Stimulated activated CD4-positive, alpha-beta T cell treated with anti-CD3 and anti-CD28 coated beads, TNF-alpha, amount 100 ng/mL, for 24 hours (primary cell): Measurements from ENCODE around the gene SLC24A3.
A peak's percentile ranks its signal among the peaks of the same experiment; 100 is the strongest.

Experiments
- DNase-seq, 3 experiments: peaks; one replicate each; pipeline ENCODE4 v3.0.0-alpha.2; 2020; ENCODE audit warnings: low read depth in 3 of 3

The SLC24A3 gene

DNA sequence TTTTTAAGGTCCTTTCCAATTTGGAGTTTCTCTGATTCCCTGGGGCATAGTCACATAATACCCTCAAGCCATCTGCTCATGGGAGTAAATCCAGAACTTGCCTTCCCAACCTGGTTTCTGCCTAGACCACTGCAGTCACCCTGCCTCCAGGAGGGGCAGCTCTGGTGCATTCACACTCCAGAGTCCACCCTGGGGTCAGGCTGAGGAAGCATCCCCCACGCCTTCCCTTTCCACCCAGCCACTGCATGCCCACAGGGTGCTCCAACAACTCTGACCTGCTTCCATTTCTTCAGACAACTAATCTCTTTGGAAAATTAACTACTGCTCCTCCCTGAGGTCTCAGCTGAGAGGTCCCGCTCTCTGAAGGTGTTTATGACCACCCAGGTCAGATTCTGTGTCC lies 334.2 kb downstream of the SLC24A3 start:
- no peak for DNase-seq

DNA sequence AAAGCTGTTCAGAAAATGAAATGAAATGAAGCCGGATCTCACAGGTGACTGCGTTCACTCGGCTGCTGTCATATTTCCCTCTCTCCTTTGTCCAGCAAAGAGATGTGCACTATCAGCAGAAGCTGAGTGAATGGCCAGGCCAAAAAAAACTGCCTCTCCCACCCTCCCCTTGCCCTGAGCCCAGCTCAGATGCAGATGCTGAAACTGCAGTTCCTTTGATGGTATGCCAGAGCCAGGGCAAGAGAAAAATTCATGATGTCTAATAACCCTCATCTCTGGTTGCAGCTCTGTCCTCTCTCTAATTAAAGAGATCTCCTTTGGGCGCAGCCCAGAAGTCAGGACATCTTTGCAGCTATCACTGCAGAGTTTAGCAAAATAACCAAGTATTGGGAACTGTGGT lies 335.1 kb downstream of the SLC24A3 start:
- DNase-seq = no peak

DNA sequence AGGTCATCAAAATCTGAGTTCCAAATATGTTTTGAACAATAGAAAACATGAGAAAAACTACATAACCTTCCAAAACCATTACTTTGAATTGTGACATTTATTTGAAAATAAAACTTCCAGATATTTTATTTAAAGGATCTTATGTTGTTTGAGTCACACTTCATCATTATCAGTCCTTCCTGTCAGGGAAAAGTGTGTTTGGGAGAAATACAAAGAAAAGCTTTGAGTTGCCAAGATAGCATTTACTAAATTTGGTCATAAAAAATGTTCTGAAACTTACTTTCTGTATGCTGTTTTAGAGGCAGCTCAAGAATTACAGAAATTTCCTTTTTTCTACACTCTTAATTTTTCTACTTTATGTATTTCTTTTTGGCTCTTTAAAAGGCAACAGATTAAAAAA lies 337.5 kb downstream of the SLC24A3 start:
- no peak for DNase-seq

DNA sequence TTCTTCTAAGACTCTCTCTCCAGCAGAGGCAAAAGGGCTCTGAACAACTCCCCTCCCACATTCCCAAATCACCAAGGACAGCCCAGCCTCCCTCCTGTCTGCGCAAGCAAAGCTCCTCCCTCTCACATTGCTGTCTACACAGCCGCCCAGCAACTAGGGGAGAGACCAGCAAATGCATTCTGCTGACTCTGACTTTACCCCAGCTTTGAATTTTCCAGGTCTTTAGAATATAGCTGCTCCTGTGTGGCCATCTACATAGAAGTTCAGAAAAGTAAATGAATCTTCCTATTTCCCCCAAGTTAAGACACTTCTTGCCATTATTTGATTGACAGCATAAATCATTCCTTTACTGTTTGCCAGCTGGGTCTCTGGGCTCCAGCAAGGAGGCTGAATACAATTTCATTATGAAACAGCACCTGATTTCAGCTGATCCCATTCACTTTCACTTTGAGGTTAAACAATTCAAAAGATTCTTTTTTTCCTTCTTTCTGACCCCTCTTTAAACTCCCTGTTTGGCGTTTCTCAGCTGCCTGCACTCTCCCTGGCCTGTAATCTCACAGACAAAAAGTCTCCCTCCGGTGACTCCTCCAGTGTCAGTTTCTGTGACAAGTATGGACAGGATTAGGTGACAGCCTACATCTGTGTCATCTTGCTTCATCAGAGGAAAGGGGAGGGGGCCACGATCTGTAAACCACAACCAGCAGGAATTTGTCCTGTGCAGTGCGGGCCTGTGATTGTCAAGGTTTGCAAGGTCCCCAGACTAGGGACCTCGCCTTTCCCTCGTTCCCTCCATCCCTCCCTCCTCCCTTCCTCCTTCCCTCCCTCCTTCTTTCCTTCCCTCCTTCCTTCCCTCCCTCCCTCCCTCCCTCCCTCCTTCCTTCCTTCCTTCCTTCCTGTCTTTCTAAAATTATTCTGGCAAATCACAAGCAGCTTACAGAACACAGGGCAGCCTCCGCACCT lies 340.1 kb downstream of the SLC24A3 start:
- DNase-seq = no peak

DNA sequence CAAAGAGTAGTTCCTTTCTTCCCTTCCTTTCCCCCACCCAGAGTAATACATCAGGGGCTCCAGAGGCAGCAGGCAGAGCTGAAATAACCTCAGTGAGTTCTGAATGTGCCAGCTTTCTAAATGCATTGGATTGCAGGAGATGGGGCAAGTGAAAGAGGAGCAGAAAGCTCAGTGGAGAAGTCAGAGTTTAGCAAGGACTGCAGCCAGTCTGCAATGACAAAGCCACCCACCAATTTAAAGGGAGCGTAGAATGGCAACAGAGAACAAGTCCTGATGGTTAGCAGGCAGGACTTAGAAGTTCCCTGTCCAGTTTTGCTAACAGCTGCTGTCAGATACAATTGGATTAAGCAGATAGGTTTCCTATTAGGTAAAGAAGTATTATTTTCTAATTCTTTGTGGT lies 342.2 kb downstream of the SLC24A3 start:
- DNase-seq = no peak

DNA sequence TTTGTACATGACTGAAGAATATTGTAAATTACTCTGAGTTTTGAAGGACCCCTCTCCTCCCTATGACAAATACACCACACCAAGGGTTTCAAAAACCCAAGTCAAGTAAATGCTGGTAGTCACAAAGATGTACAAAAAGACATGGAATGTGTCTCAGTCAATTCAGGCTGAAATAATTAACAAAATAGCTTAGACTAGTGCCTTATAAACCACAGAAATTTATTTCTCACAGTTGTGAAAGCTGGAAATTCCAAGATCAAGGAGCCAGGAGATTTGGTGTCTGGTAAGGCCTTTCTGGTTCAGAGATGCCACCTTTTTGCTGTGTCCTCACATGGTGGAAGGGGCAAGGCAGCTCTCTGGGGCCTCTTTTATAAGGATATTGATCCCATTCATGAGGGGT lies 343.3 kb downstream of the SLC24A3 start:
- no peak for DNase-seq

DNA sequence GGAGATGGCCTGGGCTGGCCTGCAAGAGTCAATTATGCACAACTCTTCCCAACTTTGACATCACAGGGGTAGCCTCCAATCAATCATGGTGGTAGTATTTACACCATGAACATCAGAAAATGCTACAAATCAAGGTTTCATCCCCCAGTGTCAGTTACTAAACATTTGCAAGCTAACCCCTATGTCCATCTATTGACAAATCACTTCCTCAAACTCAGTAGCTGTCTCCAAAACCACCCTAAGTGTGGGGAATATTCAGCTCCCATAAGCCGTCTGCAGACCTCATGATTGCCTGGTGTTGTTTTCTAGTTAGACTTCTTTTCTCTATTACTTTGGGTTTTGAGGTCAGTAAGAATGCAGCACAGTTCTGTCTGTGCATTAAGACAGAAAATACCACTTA lies 344.8 kb downstream of the SLC24A3 start:
- DNase-seq = no peak

DNA sequence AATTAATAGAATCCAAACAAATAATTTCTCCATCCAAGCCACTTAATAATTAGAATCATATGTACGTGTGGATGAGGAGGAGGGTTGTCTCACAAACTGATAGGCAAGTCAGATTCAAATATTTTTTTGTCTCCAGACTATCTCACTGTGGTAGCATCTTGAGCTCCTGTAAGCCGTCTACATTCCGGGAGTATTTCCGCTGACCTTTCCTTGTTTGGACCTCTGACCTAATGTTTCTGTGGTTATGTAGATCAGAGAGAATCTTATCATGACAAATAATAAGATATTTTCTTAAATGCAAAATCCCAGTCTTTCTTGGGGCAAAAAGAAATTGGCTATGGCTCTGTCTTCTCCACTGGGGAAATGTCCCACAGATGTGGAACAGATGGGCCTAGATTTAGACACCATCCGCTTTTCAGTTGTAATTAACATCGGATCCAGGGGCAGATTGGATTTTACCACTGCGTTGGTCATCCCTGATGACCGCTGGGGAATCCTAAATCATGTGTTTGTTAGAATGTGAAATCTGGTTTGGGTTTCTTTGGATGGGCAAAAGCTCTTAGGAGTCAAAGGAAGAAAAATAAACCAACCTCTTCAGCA lies 348.5 kb downstream of the SLC24A3 start:
- DNase-seq = no peak

DNA sequence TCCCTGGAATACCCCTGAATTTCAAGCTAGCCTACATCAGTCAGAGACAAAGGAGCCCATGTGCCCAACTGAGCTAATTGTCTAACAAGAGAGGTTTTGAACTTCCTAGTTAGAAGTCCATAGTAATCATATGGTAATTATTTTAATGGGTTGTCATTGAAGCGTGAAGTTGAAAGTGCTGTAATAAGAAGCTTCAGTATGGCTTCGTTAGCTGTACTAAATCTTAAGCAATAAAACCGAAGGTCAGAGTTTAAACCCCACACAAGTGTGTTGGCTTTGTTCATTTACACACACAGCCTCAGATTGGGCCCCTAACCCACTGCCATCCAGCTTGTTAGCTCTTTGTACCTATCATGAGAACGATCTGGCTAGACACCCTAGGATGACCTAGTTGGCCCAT lies 350.0 kb downstream of the SLC24A3 start:
- DNase-seq = no peak

DNA sequence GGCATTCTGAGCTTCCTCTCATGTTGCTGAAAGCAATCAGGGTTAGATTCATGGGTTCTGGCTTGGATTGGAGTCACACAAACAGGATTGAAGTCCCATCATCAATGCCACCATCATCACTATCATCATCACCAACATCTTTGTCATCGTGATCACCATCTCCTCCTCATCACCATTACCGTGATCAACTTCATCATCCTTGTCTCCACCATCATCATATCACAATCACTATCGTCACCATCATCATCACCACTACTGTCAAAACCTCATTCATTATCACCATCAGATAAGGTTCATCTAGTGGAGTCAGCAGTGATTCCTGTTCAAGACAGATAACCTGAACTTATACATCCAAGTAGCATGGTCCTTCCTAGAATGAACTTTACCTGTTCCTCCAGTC lies 351.8 kb downstream of the SLC24A3 start:
- DNase-seq = no peak

DNA sequence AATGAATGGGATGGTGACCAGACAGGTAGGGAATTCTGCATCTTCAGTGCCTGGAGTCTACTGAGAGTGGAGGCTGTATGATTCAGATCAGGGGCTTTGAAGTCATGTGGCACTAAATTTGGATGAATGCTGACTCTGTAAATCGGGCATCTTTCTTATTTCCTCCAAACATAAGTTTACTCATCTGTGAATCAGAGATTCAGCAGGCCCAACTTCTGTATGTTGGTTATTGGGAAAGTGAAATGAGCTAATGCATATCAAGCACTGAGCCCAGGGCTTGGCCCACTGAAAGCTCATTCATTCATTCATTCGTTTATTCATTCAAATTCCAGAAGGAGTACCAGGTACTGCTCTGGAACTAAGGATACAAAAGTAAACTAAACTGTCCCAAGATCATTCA lies 353.3 kb downstream of the SLC24A3 start:
- DNase-seq = no peak

DNA sequence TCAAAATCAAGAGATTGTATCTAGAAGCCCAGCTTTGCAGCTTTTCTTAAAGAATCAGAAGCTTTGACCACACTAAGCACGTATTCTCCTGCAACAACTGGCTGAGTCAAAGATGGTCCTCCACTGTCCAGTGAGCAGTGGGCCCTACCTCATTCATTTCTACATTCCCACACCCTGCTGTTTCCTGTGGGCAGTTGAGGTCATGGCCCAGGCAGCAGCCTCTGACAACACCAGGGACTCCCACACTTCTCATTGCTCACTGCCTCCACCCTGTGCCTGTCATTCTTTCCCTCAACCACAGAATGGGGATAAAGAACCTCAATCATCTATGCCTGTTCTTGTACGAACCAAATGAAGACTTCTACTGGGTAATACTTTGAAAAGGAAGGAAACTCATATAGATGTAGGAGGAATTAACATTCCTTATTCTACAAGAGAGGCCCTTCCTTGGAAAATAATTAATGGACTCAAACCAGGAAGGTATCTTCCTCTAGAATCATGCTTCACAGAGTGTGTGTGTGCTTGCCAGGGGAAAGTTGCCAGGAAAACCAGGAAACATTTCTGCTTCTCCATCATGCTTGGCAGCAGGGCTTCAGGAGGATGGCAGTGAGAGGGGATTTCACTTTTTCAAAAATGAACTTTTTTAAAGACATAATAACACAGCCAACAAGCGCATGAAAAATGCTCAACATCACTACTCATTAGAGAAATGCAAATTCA lies 353.9 kb downstream of the SLC24A3 start:
- no peak for DNase-seq

DNA sequence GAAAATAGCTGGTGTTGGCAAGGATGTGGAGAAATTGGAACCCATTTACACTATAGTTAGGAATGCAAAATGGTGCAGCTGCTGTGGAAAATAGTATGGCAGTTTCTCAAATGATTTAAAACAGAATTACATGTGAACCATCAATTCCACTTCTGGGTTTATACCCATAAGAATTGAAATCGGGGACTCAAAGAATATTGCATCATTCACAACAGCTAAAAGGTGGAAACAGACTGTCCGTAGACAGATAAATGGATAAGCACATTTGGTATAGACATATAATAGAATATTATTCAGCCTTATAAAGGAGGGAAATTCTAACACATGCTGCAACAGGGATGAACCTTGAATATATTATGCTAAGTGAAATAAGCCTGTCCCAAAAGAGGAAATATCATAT lies 355.7 kb downstream of the SLC24A3 start:
- DNase-seq = no peak

DNA sequence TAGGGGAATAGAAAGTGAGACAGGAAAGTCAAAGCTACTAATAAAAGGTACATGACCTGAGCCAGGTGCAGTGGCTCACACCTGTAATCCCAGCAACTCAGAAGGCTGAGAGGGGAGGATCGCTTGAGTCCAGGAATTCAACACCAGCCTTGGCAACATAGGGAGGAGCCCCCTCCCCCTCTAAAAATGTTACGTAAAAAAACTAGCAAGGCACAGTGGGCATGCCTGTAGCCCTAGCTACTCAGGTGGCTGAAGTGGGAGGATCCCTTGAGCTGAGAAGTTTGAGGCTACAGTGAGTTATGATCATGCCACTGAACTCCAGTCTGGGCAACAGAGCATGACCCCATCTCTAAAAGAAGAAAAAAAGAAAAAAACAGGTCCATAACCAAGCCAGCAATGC lies 359.6 kb downstream of the SLC24A3 start:
- DNase-seq = no peak

DNA sequence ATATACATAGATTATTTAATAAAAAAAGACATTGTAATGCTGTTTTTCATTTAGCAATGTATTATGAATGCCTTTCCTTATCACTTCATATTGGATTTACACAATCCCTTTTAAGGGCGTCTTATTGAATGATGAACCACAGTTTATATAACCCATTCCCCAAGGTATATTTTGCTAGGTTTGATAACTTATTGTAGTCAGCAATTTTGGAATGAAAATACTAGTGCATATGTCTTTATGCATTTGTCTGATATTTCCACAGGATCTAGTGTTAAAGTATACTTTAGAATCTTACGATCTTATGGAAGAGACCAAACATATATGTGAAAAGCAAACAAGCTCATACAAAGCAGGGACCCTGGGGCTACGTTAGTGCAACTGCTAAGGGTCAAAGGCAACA lies 365.2 kb downstream of the SLC24A3 start:
- no peak for DNase-seq

DNA sequence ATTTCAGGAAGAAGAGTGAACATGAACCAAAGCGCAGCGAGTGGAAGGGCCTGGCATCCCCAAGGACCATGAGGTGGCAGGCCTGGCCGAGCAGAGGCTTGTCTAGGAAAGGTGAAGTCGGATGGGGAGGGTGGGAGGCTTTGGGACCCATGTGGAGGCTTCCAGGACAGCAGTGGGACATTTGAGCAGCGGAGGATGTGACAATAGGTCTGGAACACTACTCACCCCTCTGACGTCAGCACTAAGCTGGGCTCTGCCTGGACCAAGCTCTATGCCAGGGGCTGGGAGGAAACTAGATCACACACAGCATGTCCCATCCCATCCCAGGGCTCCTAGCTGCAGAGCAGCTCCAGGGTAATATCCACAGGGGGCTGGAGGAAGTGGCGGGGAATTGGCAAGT lies 370.3 kb downstream of the SLC24A3 start:
- no peak for DNase-seq

DNA sequence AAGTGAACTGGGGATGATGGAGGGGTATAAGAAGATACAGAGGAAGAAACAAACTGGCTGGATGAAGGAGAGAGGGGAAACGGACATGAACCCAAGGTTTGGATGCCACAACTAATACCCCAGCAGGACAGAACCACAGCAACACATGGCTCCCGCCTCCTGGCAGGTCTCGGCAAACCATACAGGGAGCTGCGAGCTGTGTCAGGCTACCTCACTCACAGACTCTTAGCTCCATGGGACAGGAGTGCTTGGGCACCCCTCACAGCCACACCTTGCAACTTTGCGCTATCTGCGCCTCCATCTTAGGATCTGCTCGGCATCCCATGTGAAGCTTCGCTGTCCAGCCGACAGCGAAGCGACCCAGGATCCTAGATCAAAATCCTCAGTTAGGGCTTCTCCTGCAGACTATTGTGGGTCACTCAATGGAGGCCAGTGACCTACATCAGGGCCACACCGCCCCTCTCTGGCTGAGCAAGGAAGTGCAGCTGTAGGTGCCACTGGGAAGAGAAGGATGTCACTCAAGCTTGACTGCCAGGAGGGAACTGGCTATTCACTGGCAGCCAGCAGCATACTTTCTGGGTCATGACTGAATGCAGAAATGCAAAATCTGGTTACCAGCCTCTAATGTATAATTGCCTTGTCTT lies 371.2 kb downstream of the SLC24A3 start:
- peak in 1 of 3 experiments; percentile 41 for DNase-seq

DNA sequence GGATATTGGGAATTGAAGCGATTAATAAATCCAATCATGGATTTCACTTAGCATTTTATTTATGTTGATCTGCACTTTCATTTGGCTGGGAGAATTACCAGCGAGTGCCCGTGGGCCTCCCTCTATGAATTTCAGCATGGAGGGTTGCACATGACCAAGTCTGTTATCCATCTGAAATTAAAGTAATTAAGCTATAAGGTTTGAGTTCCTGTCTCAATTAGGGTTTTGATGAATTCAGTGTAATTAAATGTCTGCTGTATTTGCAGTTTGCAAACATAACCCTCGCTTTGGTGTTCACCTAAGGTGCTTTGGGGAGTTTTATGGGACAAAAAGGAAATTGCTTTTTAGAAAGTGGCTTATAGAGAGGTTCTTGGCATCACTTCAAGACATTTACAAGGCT lies 375.8 kb downstream of the SLC24A3 start:
- no peak for DNase-seq

DNA sequence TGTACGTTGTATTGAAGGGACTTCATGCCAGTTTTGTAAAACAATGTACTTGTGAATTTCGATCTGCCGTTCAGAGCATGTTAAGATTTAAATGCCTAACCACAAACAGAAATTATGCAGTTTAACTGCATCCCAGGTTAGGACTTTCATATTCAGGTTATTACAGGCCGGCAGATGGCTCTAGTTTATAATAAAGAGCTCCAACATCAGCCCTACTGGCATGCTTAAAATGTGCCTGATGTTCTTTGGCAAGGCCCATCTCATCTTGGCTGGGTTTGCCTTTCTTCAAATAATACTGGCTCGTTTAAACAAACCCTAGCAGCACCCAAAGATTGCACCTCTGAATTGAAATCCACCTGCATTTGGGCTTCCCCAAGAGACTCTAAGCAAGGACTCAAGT lies 376.3 kb downstream of the SLC24A3 start:
- no peak for DNase-seq

DNA sequence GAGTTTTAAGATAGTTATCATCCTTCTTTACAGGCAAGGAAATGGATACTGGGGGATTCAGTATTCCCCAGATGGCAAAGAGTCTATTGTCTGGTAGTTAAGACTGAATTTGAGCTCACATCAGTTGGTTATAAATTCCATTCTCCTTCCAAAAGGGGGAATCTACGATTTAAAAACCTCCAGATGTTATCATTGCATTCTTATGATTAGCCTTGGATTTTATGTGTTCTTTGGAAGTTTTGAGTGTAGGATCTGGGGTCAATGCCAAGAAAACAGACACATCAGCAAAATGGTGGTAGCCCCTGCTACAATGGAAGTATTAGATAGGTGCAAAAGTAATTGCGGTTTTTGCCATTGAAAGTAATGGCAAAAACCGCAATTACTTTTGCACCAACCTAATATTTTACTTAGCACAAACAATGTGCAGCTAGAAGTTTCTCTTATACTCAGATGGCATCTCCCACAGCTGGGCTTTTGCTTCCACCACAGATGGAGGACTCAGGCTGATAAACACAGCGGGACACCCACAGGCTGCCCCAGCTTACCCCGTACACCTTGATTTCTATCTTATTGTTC lies 377.4 kb downstream of the SLC24A3 start:
- no peak for DNase-seq

DNA sequence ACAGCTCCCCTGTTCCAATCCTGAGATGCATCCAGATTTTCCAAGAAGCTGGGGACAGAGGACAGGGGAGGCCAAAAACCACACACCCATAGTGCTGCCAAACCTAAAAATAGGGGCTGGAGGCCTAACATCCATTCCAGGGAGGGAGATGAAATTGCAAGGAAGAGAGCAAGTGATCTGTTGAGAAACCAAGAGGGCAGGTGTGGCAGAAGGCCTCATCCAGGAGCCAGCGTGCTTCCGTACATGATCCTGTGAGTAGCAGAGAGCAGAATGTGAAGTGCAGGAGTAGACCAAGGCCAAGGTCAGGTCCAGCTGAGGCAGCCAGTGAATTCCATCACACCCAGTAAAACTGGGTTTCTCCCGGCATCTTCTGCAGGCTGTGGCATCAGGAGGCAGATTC lies 377.9 kb downstream of the SLC24A3 start:
- DNase-seq = no peak

DNA sequence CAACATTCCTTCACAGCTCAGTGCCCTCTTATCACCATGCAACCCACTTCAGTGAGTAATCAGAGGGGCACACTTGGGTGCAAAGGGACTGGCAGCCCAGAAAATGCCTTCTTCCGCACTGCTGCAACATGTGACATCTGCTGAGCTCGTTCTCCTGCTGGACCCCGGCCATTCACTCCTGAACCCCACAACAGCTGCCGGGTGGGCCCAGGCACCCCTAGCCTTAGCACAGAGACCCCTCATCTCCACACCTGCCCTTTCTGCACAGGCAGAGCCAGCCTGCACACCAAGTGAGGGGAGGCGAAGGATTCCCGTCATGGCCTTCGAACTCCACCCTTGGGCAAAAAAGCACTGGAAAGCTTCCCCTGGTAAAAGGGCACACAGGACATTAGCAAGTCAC lies 381.3 kb downstream of the SLC24A3 start:
- DNase-seq = no peak
